ENCODE data around the gene LRP8. TPM values are rescaled to one million over a fixed set of nuclear protein-coding genes. Genes with fewer than 3 reads are reported as not detected.

LRP8 gene
- polyA plus RNA-seq, 2 donors, result 2.7 to 6.9 TPM

DNA sequence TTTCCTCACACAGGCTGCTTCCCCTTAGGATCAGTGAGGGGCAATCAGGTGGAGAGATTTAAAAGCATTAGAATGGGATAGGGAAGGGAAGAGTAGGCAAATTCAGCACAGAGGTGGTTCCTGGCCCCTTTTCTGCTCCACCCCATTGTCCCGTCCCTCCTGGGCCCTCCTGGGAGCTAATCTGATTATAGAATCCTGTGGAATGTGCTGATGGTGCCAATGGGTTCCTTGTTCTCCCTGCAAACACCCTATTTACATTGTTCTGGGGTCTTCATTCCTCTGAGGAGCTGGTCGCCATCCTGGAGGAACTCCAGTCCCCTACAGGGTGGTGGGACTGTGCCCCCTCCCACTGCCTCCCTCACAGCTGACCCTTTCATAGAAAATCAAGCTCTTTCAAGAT lies 34.4 kb upstream of the LRP8 start:
- Histone ChIP-seq H3K4me3 (ENCODE audit: low read depth in 1 of 2, low read length in 2 of 2) (no peak overlapping the region), H3K4me1 (ENCODE audit: control insufficient read depth in 2 of 2, insufficient read depth in 2 of 2, low read length in 1 of 2) (no peaks in the 10 kb centered on the region), H3K27me3 (ENCODE audit: control insufficient read depth in 1 of 2, insufficient read depth in 2 of 2, low read length in 2 of 2) (peaks cover 0 to 2% of the 10 kb centered on the region in 2 donors), H3K27ac (ENCODE audit: low read depth in 2 of 2, low read length in 1 of 2) (no peak overlapping the region), H3K36me3 (ENCODE audit: control insufficient read depth in 2 of 2, insufficient read depth in 2 of 2, low read length in 1 of 2) (no peaks in the 10 kb centered on the region), H3K9me3 (ENCODE audit: control insufficient read depth in 2 of 2, insufficient read depth in 1 of 2, low read depth in 1 of 2, low read length in 1 of 2) (no peaks in the 10 kb centered on the region)
- WGBS, 2 donors, result 83 to 94% methylated on average over 2 of the region's 2 CpGs

DNA sequence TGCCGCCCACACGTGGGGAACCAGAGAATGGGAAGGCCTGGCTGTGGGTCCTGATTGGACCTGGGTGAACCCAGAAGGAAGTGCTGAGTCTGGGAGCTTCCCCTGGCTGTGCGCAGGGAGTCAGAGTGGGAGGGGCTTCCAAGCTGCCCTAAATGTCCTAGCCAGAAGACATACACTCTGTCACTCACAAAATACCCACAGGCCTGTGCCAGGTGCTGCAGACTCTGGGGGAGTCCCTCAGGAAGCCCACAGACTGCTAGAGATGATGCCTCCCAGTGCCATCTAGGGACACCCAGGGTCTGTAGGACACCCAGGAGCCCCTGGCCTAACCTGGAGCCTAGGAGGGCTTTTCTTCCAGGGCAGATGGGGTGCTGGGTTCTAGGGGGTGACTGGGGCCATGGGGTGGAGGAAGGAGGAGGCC lies 33.7 kb upstream of the LRP8 start:
- 80 to 93% methylated on average over 3 of the region's 3 CpGs for WGBS, 2 donors
- H3K36me3 ChIP-seq (ENCODE audit: control insufficient read depth in 2 of 2, insufficient read depth in 2 of 2, low read length in 1 of 2), result no peaks in the 10 kb centered on the region
- peaks cover 0 to 2% of the 10 kb centered on the region in 2 donors for H3K27me3 ChIP-seq (ENCODE audit: control insufficient read depth in 1 of 2, insufficient read depth in 2 of 2, low read length in 2 of 2)
- H3K4me3 ChIP-seq (ENCODE audit: low read depth in 1 of 2, low read length in 2 of 2), result no peak overlapping the region
- no peaks in the 10 kb centered on the region for H3K4me1 ChIP-seq (ENCODE audit: control insufficient read depth in 2 of 2, insufficient read depth in 2 of 2, low read length in 1 of 2)
- no peaks in the 10 kb centered on the region for H3K9me3 ChIP-seq (ENCODE audit: control insufficient read depth in 2 of 2, insufficient read depth in 1 of 2, low read depth in 1 of 2, low read length in 1 of 2)
- no peak overlapping the region for H3K27ac ChIP-seq (ENCODE audit: low read depth in 2 of 2, low read length in 1 of 2)

DNA sequence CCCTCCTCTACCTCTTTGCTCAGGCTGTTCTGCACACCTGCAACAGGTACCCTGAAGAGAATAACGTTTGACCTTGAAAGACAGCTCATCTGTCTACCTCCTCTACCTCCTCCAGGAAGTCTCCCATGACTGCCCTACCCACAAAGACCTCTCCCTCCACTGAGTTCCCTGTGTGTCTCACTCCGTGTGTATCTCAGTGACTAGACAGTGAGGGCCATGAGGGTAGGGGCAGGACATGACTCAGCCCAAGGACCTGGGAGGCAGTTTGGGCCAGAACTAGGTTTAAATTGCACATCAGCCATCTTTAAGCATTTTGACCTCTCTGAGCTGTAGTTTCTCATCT lies 32.0 kb upstream of the LRP8 start:
- no peaks in the 10 kb centered on the region for H3K36me3 ChIP-seq (ENCODE audit: control insufficient read depth in 2 of 2, insufficient read depth in 2 of 2, low read length in 1 of 2)
- WGBS, 2 donors, result 48 to 65% methylated on average over 2 of the region's 2 CpGs
- H3K4me3 ChIP-seq (ENCODE audit: low read depth in 1 of 2, low read length in 2 of 2), result no peak overlapping the region
- H3K9me3 ChIP-seq (ENCODE audit: control insufficient read depth in 2 of 2, insufficient read depth in 1 of 2, low read depth in 1 of 2, low read length in 1 of 2), result no peaks in the 10 kb centered on the region
- H3K4me1 ChIP-seq (ENCODE audit: control insufficient read depth in 2 of 2, insufficient read depth in 2 of 2, low read length in 1 of 2), result no peaks in the 10 kb centered on the region
- H3K27ac ChIP-seq (ENCODE audit: low read depth in 2 of 2, low read length in 1 of 2), result no peak overlapping the region
- H3K27me3 ChIP-seq (ENCODE audit: control insufficient read depth in 1 of 2, insufficient read depth in 2 of 2, low read length in 2 of 2), result peaks cover 0 to under 1% of the 10 kb centered on the region in 2 donors

DNA sequence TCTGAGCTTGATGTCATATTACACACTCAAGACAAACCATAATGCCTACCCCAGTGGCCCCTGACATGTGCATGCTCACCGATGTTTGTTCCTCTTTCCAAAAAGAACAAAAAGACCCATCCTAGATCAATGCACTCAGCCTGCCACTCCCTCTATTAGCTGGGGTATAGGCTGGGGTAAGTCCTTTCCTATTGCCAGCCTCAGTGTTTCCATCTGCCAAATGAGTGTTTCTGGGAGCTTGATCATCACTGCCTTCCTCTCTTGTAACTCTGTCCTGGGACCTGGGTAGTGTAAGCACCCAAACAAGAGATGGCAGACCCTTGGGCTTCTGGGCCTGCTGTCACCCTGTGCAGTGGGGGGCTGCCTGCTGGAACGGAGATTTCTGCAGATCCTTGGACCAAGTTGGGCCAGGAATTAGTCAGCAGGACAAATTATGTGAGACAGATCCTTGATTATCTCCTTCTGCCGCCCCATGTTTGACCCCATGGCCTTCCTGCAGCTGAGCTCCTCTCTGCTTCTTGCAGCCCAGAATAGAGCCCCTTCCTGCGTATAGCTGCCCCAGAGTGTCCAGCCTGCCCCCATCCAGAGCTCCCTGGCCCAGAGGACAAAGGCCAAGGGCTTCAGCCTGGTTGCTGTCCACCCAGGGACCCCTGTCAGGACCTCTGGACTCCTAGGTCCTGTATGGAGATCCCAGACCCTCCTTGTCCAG lies 31.5 kb upstream of the LRP8 start:
- Histone ChIP-seq H3K27me3 (ENCODE audit: control insufficient read depth in 1 of 2, insufficient read depth in 2 of 2, low read length in 2 of 2) (no peaks in the 10 kb centered on the region), H3K4me3 (ENCODE audit: low read depth in 1 of 2, low read length in 2 of 2) (no peak overlapping the region), H3K9me3 (ENCODE audit: control insufficient read depth in 2 of 2, insufficient read depth in 1 of 2, low read depth in 1 of 2, low read length in 1 of 2) (no peaks in the 10 kb centered on the region), H3K27ac (ENCODE audit: low read depth in 2 of 2, low read length in 1 of 2) (no peak overlapping the region), H3K4me1 (ENCODE audit: control insufficient read depth in 2 of 2, insufficient read depth in 2 of 2, low read length in 1 of 2) (no peaks in the 10 kb centered on the region), H3K36me3 (ENCODE audit: control insufficient read depth in 2 of 2, insufficient read depth in 2 of 2, low read length in 1 of 2) (no peaks in the 10 kb centered on the region)
- 76 to 79% methylated on average over 4 of the region's 4 CpGs for WGBS, 2 donors

DNA sequence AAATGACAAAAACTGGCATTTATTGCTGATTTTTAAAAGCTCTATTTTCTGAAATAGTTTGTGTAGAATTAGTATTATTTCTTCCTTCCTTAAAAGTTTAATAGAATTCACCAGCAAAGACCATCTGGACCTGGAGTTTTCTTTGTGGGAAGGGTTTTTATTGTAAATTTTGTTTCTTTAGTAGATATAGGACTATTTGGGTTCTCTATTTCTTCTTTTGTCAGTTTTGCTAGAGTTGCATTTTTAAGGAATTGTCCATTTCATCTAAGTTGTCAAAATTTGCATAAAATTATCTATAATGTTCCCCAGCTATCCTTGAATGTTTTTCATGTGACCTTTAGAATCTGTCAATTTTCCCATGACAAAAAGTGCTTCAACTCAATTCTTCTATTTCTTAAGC lies 28.8 kb upstream of the LRP8 start:
- Histone ChIP-seq H3K27me3 (ENCODE audit: control insufficient read depth in 1 of 2, insufficient read depth in 2 of 2, low read length in 2 of 2) (no peaks in the 10 kb centered on the region), H3K4me3 (ENCODE audit: low read depth in 1 of 2, low read length in 2 of 2) (no peak overlapping the region), H3K36me3 (ENCODE audit: control insufficient read depth in 2 of 2, insufficient read depth in 2 of 2, low read length in 1 of 2) (no peaks in the 10 kb centered on the region), H3K4me1 (ENCODE audit: control insufficient read depth in 2 of 2, insufficient read depth in 2 of 2, low read length in 1 of 2) (no peaks in the 10 kb centered on the region), H3K9me3 (ENCODE audit: control insufficient read depth in 2 of 2, insufficient read depth in 1 of 2, low read depth in 1 of 2, low read length in 1 of 2) (no peaks in the 10 kb centered on the region), H3K27ac (ENCODE audit: low read depth in 2 of 2, low read length in 1 of 2) (no peak overlapping the region)

DNA sequence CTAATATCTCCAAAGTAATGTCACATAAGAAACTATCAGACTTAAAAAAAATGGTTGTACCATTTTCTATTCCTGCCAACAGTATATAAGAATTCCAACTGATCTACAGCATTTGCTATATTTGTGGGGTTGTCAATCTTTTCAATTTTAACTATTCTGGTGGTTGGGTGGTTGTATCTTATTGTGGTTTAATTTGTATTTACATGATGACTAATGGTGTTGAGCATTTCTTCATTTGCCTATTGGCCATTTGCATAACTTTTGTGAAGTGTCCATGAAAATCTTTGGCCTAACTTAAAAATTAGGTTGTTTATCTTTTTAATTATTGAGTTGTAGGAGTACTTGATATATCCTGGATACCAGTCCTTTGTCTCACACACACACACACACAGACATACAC lies 26.2 kb upstream of the LRP8 start:
- Histone ChIP-seq H3K9me3 (ENCODE audit: control insufficient read depth in 2 of 2, insufficient read depth in 1 of 2, low read depth in 1 of 2, low read length in 1 of 2) (no peaks in the 10 kb centered on the region), H3K27ac (ENCODE audit: low read depth in 2 of 2, low read length in 1 of 2) (no peak overlapping the region), H3K4me3 (ENCODE audit: low read depth in 1 of 2, low read length in 2 of 2) (no peak overlapping the region), H3K36me3 (ENCODE audit: control insufficient read depth in 2 of 2, insufficient read depth in 2 of 2, low read length in 1 of 2) (no peaks in the 10 kb centered on the region), H3K27me3 (ENCODE audit: control insufficient read depth in 1 of 2, insufficient read depth in 2 of 2, low read length in 2 of 2) (no peaks in the 10 kb centered on the region), H3K4me1 (ENCODE audit: control insufficient read depth in 2 of 2, insufficient read depth in 2 of 2, low read length in 1 of 2) (no peaks in the 10 kb centered on the region)

DNA sequence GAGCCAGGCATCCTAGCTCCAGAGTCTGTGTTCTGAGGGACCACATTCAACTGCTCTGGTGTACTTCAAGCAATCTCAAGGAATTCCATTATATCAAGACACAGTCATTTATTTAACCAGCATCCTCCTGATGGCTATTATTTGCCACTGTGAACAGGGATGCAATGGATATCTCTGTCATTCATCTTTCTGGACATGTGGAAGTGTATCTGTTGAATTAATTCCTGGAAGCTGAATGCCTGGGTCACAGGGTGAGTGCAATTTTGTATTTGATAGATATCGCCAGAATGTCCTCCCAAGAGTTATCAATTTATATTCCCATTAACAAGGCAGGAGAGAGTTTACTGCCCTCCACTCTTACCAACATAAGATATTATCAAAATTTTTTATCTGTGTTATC lies 24.7 kb upstream of the LRP8 start:
- no peaks in the 10 kb centered on the region for H3K36me3 ChIP-seq (ENCODE audit: control insufficient read depth in 2 of 2, insufficient read depth in 2 of 2, low read length in 1 of 2)
- no peaks in the 10 kb centered on the region for H3K4me1 ChIP-seq (ENCODE audit: control insufficient read depth in 2 of 2, insufficient read depth in 2 of 2, low read length in 1 of 2)
- H3K4me3 ChIP-seq (ENCODE audit: low read depth in 1 of 2, low read length in 2 of 2), result no peak overlapping the region
- WGBS, 2 donors, result 89 to 91% methylated on average over 1 of the region's 1 CpG
- peaks cover 0 to 3% of the 10 kb centered on the region in 2 donors for H3K9me3 ChIP-seq (ENCODE audit: control insufficient read depth in 2 of 2, insufficient read depth in 1 of 2, low read depth in 1 of 2, low read length in 1 of 2)
- no peak overlapping the region for H3K27ac ChIP-seq (ENCODE audit: low read depth in 2 of 2, low read length in 1 of 2)
- no peaks in the 10 kb centered on the region for H3K27me3 ChIP-seq (ENCODE audit: control insufficient read depth in 1 of 2, insufficient read depth in 2 of 2, low read length in 2 of 2)

DNA sequence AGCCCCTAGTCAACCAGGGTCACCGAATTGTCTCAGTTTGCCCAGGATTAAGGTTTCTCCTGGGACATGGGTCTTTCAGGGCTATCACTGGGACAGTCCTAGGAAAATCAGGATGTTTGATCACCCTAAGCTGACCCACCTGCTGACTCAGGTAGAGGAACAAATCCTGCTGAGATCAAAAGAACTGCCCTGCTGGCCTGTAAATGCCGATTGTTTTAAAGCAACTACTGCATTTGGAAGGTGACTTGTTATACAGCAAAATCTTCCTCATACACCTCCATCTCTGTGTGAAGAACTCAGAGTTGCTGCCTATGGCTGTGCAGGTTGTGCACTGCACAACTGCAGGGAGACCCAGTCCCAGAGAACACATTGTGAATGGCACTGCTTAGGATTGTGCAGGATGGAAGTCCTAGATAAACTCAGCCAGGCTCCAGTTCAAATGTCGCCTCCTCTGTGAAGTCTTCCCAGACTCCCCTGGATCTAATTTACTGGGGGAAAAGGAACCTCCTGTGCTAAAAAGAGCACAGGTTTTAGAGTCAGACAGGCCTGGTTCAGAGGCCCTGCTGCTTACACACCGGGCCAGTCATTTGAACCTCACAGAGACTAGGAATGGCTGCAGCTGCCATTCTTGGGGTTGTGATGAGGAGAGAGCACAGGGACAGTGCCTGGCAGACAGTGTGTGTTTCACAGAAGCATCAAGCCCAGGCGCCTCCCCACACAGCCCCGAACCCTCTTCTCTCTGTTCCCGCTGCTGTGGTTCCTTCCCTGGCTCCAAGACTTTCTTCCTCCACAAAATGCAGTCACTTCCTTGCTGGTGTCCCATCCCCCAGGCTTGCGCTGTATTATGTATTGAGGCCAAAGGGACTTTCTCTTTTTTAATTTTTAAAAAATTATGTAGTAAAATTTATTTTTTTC lies 23.2 kb upstream of the LRP8 start:
- WGBS, 2 donors, result 87 to 88% methylated on average over 8 of the region's 8 CpGs
- Histone ChIP-seq H3K36me3 (ENCODE audit: control insufficient read depth in 2 of 2, insufficient read depth in 2 of 2, low read length in 1 of 2) (no peaks in the 10 kb centered on the region), H3K27me3 (ENCODE audit: control insufficient read depth in 1 of 2, insufficient read depth in 2 of 2, low read length in 2 of 2) (no peaks in the 10 kb centered on the region), H3K27ac (ENCODE audit: low read depth in 2 of 2, low read length in 1 of 2) (no peak overlapping the region), H3K4me1 (ENCODE audit: control insufficient read depth in 2 of 2, insufficient read depth in 2 of 2, low read length in 1 of 2) (no peaks in the 10 kb centered on the region), H3K4me3 (ENCODE audit: low read depth in 1 of 2, low read length in 2 of 2) (no peak overlapping the region), H3K9me3 (ENCODE audit: control insufficient read depth in 2 of 2, insufficient read depth in 1 of 2, low read depth in 1 of 2, low read length in 1 of 2) (peaks cover 0 to 3% of the 10 kb centered on the region in 2 donors)

DNA sequence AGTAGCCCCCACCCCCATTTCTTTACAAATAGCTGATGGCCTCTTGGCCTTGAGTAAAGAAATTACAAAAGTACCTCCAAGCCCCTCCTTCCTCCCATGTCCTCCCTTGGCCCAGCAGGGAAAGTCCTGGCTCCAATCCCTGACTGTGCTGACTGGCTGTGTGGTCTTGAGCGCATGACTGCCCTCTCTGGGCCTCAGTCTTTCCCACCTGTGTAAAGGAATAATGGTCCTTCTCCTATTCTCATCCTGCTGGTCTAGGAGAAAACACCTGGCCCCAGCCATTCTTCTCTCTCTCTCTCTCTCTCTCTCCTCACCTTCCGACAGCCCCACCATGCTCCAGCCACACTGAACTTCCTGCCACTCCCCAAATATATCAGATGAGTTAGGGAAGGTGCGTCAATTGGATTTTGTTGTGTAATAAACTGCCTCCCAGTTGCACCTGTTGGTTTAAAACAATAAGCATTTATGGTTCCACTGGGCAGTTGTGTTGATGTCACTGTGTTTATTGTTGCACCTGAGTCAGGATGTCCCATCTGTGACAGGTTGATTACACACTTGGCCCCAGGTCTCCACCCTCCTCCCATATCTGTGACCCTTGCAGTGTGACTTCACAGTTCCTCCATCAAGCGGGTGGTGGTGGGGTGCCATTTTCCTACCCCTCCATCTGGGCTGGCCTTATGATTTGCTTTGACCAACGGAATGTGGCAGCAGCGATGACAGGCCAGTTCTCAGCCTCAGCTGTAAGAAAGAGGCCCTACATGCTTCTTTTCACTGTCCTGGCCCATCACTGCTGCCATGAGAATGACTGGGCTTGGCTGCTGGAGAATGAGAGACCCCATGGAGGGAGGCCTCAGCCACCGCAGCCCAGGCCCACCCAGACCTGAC lies 22.3 kb upstream of the LRP8 start:
- H3K9me3 ChIP-seq (ENCODE audit: control insufficient read depth in 2 of 2, insufficient read depth in 1 of 2, low read depth in 1 of 2, low read length in 1 of 2), result peaks cover 0 to 3% of the 10 kb centered on the region in 2 donors
- H3K4me3 ChIP-seq (ENCODE audit: low read depth in 1 of 2, low read length in 2 of 2), result no peak overlapping the region
- no peaks in the 10 kb centered on the region for H3K36me3 ChIP-seq (ENCODE audit: control insufficient read depth in 2 of 2, insufficient read depth in 2 of 2, low read length in 1 of 2)
- no peaks in the 10 kb centered on the region for H3K27me3 ChIP-seq (ENCODE audit: control insufficient read depth in 1 of 2, insufficient read depth in 2 of 2, low read length in 2 of 2)
- 90 to 91% methylated on average over 7 of the region's 7 CpGs for WGBS, 2 donors
- H3K4me1 ChIP-seq (ENCODE audit: control insufficient read depth in 2 of 2, insufficient read depth in 2 of 2, low read length in 1 of 2), result no peaks in the 10 kb centered on the region
- no peak overlapping the region for H3K27ac ChIP-seq (ENCODE audit: low read depth in 2 of 2, low read length in 1 of 2)
